B cell (primary cell): ENCODE results near the gene PPP1R26.

Experiments
- CTCF ChIP-seq: fragments of 200-600 bp; IDR thresholded peaks from one replicate; pipeline ENCODE4 v1.8.0; 2022; ENCODE audit warnings: antibody characterized with exemption, mild to moderate bottlenecking
- EZH2 ChIP-seq: IDR thresholded peaks from 2 replicates; pipeline ENCODE4 v1.6.1; 2012; ENCODE audit warnings: borderline replicate concordance, low read depth, mild to moderate bottlenecking, moderate library complexity, low read length; ENCODE audit not compliant: insufficient read depth, poor library complexity, severe bottlenecking

- TF ChIP-seq EZH2 (no peak), CTCF (no peak)
These were observed 39.8 kb downstream of the PPP1R26 start for GRCh38 chr9:135519179-135519971.
